Lung (tissue), 12 donors: ENCODE measurements around the gene UNC13A. TPM values are rescaled to one million over a fixed set of nuclear protein-coding genes. Genes with fewer than 3 reads are reported as not detected.
"Not testable (repeated sequence)": the region's sequence is repeated elsewhere in the genome, so short reads cannot be mapped to it uniquely, and the experiment has no call there.

Source experiments
- ATAC-seq: fragments of 200-7000 bp; cut with Tn5 transposase; one replicate; pipeline ENCODE4 v1.9.1; 2020; ENCODE audit warnings: moderate number of reproducible peaks; ENCODE audit not compliant: insufficient read depth, low FRiP score
- DNase-seq, 3 donors: peaks; one replicate each; pipeline ENCODE4 v3.0.0-alpha.2; 2013 to 2017
- H3K27ac ChIP-seq, 2 donors: one replicate each; pipeline ENCODE4 v1.5.1; 2013; ENCODE audit warnings: mild to moderate bottlenecking in 2 of 2, moderate library complexity in 2 of 2, control low read depth in 1 of 2, inconsistent platforms in 1 of 2, low read depth in 1 of 2, low read length in 1 of 2
- H3K27me3 ChIP-seq, 3 donors: one replicate each; pipeline ENCODE4 v1.5.1; 2013; ENCODE audit warnings: low read length in 2 of 3; ENCODE audit not compliant: control insufficient read depth in 3 of 3, insufficient read depth in 3 of 3
- H3K36me3 ChIP-seq, 4 donors: one replicate each; pipeline ENCODE4 v1.5.1; 2013; ENCODE audit warnings: low read length in 4 of 4, mild to moderate bottlenecking in 1 of 4, moderate library complexity in 1 of 4; ENCODE audit not compliant: control insufficient read depth in 4 of 4, insufficient read depth in 4 of 4
- H3K4me1 ChIP-seq, 5 donors: one replicate each; pipeline ENCODE4 v1.5.1; 2013; ENCODE audit warnings: low read length in 5 of 5, mild to moderate bottlenecking in 2 of 5, moderate library complexity in 1 of 5; ENCODE audit not compliant: control insufficient read depth in 5 of 5, insufficient read depth in 5 of 5
- H3K4me3 ChIP-seq: one replicate; pipeline ENCODE4 v1.5.1; 2013; ENCODE audit warnings: mild to moderate bottlenecking, control low read depth, moderate library complexity
- H3K9ac ChIP-seq, 2 donors: one replicate each; pipeline ENCODE4 v1.5.1; 2013; ENCODE audit warnings: low read length in 2 of 2, control low read depth in 1 of 2; ENCODE audit not compliant: insufficient read depth in 1 of 2
- H3K9me3 ChIP-seq, 4 donors: one replicate each; pipeline ENCODE4 v1.5.1; 2013; ENCODE audit warnings: low read length in 3 of 4, mild to moderate bottlenecking in 1 of 4, moderate library complexity in 1 of 4; ENCODE audit not compliant: control insufficient read depth in 4 of 4, insufficient read depth in 3 of 4
- CTCF ChIP-seq: IDR thresholded peaks from 2 replicates; pipeline ENCODE4 v1.5.1; 2012; ENCODE audit warnings: mild to moderate bottlenecking; ENCODE audit errors: control extremely low read depth, extremely low read depth
- WGBS, 2 donors: extraction: QIAGEN DNeasy Blood & Tissue Kit; methylation state at CpG; one replicate each; pipeline ENCODE4 v1.1.7; 2013; 5-methylcytosine and 5-hydroxymethylcytosine counted together
- polyA plus RNA-seq, 2 donors: library from polyadenylated mRNA; stranded (reverse); fragments of 200-250 nt; gene quantifications; one replicate each; pipeline ENCODE4 v1.2.1, GENCODE V29; 2013
- total RNA-seq, 2 donors: library from RNA; depleted of rRNA in 1 of 2; stranded (reverse); fragments of >200 nt in 1 of 2; gene quantifications; one replicate each; pipeline ENCODE4 v1.2.1, GENCODE V29; 2014 to 2021
- donor health status: control.
- donor health status: control.
- donor health status: Bipolar disorder and iron deficiency.
- donor health status: healthy.
- donor health status: DM: yes; HTN: yes; CAD: no.

Gene UNC13A
- total and polyA plus RNA-seq, 4 donors: 0.14 to 0.31 (median 0.27) TPM

GRCh38 chr19:17553256-17553655 lies 134.9 kb downstream of the UNC13A start:
- Histone ChIP-seq H3K27ac (peak overlapping the region in 1 of 2 donors; percentile 47), H3K4me1 (peaks cover 0 to 15% (median 4%) of the 10 kb centered on the region in 5 donors), H3K9ac (no peak overlapping the region), H3K27me3 (no peaks in the 10 kb centered on the region), H3K9me3 (no peaks in the 10 kb centered on the region), H3K36me3 (peaks cover 0 to 4% (median 2%) of the 10 kb centered on the region in 4 donors), H3K4me3 (no peak overlapping the region)
- ATAC-seq (no peak), DNase-seq (peak; percentile 86 to 97 (median 94))
- WGBS, 2 donors: 32 to 33% methylated on average over 7 of the region's 7 CpGs
- TF ChIP-seq CTCF: no peak

- DNase-seq, H3K27ac ChIP-seq, H3K4me3 ChIP-seq, ATAC-seq, H3K9ac ChIP-seq, H3K27me3 ChIP-seq, H3K36me3 ChIP-seq, H3K9me3 ChIP-seq: not testable (repeated sequence)
- WGBS, 2 donors: 97 to 99% methylated on average over 4 of the region's 4 CpGs
- peaks cover 0 to 15% (median 4%) of the 10 kb centered on the region in 5 donors for H3K4me1 ChIP-seq
These were observed 135.4 kb downstream of the UNC13A start for GRCh38 chr19:17552735-17553134.

Other genes with a start within 250 kb of the UNC13A start
- gene TMEM221, start 239.7 kb downstream of the UNC13A start, total RNA-seq: under 1 TPM; 0.12 to 0.57 TPM
- gene TMEM221, start 239.7 kb downstream of the UNC13A start, polyA plus RNA-seq: under 1 TPM; 0.06 to 0.08 TPM
- gene NXNL1, start 227.4 kb downstream of the UNC13A start, total RNA-seq: not detected
- gene NXNL1, start 227.4 kb downstream of the UNC13A start, polyA plus RNA-seq: not detected
- gene SLC27A1, start 217.8 kb downstream of the UNC13A start, total RNA-seq: 10 to 100 TPM; 25.4 to 26.9 TPM
- 10 to 100 TPM; 12.2 to 15.8 TPM for gene SLC27A1, start 217.8 kb downstream of the UNC13A start, polyA plus RNA-seq
- gene PGLS, start 176.7 kb downstream of the UNC13A start, total RNA-seq: 100 to 1,000 TPM in 1 of 2 donors, 10 to 100 TPM in 1; 63.2 to 109 TPM
- gene PGLS, start 176.7 kb downstream of the UNC13A start, polyA plus RNA-seq: 100 to 1,000 TPM; 107 to 122 TPM
- gene COLGALT1, start 132.7 kb downstream of the UNC13A start, total RNA-seq: 100 to 1,000 TPM in 1 of 2 donors, 10 to 100 TPM in 1; 39.9 to 129 TPM
- gene COLGALT1, start 132.7 kb downstream of the UNC13A start, polyA plus RNA-seq: 100 to 1,000 TPM in 1 of 2 donors, 10 to 100 TPM in 1; 63.3 to 107 TPM
- 10 to 100 TPM; 36.3 to 71.1 TPM for gene MAP1S, start 31.1 kb upstream of the UNC13A start, total RNA-seq
- 10 to 100 TPM; 32.1 to 40.6 TPM for gene MAP1S, start 31.1 kb upstream of the UNC13A start, polyA plus RNA-seq
- gene FCHO1, start 63.1 kb upstream of the UNC13A start, total RNA-seq: 1 to 10 TPM; 6.1 to 9.4 TPM
- 10 to 100 TPM in 1 of 2 donors, 1 to 10 TPM in 1; 3.2 to 10.4 TPM for gene FCHO1, start 63.1 kb upstream of the UNC13A start, polyA plus RNA-seq
- gene B3GNT3, start 106.8 kb upstream of the UNC13A start, total RNA-seq: 1 to 10 TPM in 1 of 2 donors, under 1 TPM in 1; 1.00 to 2.0 TPM
- 1 to 10 TPM; 2.0 to 3.0 TPM for gene B3GNT3, start 106.8 kb upstream of the UNC13A start, polyA plus RNA-seq
- gene INSL3, start 133.2 kb upstream of the UNC13A start, total RNA-seq: not detected
- gene INSL3, start 133.2 kb upstream of the UNC13A start, polyA plus RNA-seq: 1 to 10 TPM in 1 of 2 donors, not detected in 1; 1.5 TPM
- gene JAK3, start 159.6 kb upstream of the UNC13A start, total RNA-seq: 10 to 100 TPM; 17.3 to 18.8 TPM
- 10 to 100 TPM in 1 of 2 donors, 1 to 10 TPM in 1; 5.2 to 32.5 TPM for gene JAK3, start 159.6 kb upstream of the UNC13A start, polyA plus RNA-seq
- gene RPL18A, start 171.6 kb upstream of the UNC13A start, total RNA-seq: 1,000 to 10,000 TPM in 1 of 2 donors, 100 to 1,000 TPM in 1; 639 to 1,758 TPM
- gene RPL18A, start 171.6 kb upstream of the UNC13A start, polyA plus RNA-seq: 1,000 to 10,000 TPM; 1,929 to 1,987 TPM
- gene SLC5A5, start 183.6 kb upstream of the UNC13A start, total RNA-seq: under 1 TPM in 1 of 2 donors, not detected in 1; 0.95 TPM
- gene SLC5A5, start 183.6 kb upstream of the UNC13A start, polyA plus RNA-seq: under 1 TPM; 0.14 to 0.15 TPM
- 10 to 100 TPM; 35.5 to 83.1 TPM for gene CCDC124, start 244.7 kb upstream of the UNC13A start, total RNA-seq
- gene CCDC124, start 244.7 kb upstream of the UNC13A start, polyA plus RNA-seq: 100 to 1,000 TPM; 121 to 146 TPM